Endothelial cell of umbilical vein (primary cell): Measurements from ENCODE around the gene TLCD2. TPM values are rescaled to one million over a fixed set of nuclear protein-coding genes. Genes with fewer than 3 reads are reported as not detected.

ENCODE experiments used
- BruUV-seq: library from RNA; stranded (reverse); fragments of 400-500 nt; replicated peaks from 2 replicates; lab custom pipeline; 2021; lab: Mats Ljungman, UMichigan
- CTCF ChIA-PET: fragments of 300-600, 350-600 bp; sonication (Branson Sonifier 250); formaldehyde crosslinking; loops from one replicate; lab custom pipeline; 2021; ENCODE audit warnings: antibody characterized with exemption, inconsistent platforms; lab: Charles Lee
- POLR2A ChIA-PET: fragments of 300-600, 350-600 bp; sonication (Branson Sonifier 250); formaldehyde crosslinking; loops from one replicate; lab custom pipeline; 2021; ENCODE audit warnings: antibody characterized with exemption, inconsistent platforms; lab: Charles Lee
- DNase-seq: peaks from one replicate; pipeline ENCODE4 v3.0.0-alpha.2; 2011; ENCODE audit warnings: low read depth, low spot score
- FAIRE-seq: peaks from 2 replicates; lab custom pipeline; 2011; peaks lifted over from hg19 to GRCh38; lab: Jason Lieb, UNC
- H2AFZ ChIP-seq: 2 replicates; pipeline ENCODE4 v1.6.0; 2012; ENCODE audit warnings: low read depth, low read length, control low read depth, inconsistent platforms
- H3K27ac ChIP-seq: 2 replicates; pipeline ENCODE4 v1.5.1; 2011; ENCODE audit warnings: low read depth, mild to moderate bottlenecking, control low read depth, low read length, moderate library complexity; ENCODE audit not compliant: insufficient read depth
- H3K27me3 ChIP-seq, 2 experiments: 2 replicates each; pipeline versions ENCODE4 v1.6.0 to v1.6.1; 2011; ENCODE audit warnings: low read length in 2 of 2, mixed read lengths in 1 of 2; ENCODE audit not compliant: control insufficient read depth in 2 of 2, insufficient read depth in 2 of 2
- H3K36me3 ChIP-seq, 2 experiments: 2 replicates in 1 of 2; 3 replicates in 1 of 2; pipeline ENCODE4 v1.5.1; 2011; ENCODE audit warnings: low read length in 2 of 2, mild to moderate bottlenecking in 1 of 2, moderate library complexity in 1 of 2; ENCODE audit not compliant: control insufficient read depth in 2 of 2, insufficient read depth in 2 of 2; ENCODE audit errors: extremely low read depth in 1 of 2
- H3K4me1 ChIP-seq: 3 replicates; pipeline ENCODE4 v1.5.1; 2011; ENCODE audit warnings: mild to moderate bottlenecking, low read length; ENCODE audit not compliant: control insufficient read depth, insufficient read depth; ENCODE audit errors: extremely low read depth
- H3K4me2 ChIP-seq: 2 replicates; pipeline ENCODE4 v1.6.1; 2011; ENCODE audit warnings: low read length, control low read depth, mixed read lengths; ENCODE audit not compliant: insufficient read depth
- H3K4me3 ChIP-seq, 3 experiments: fragments of 200-600 bp in 1 of 3; sonication (generic), shearing (Covaris generic) in 1 of 3; replicated peaks in 1 of 3; 2 replicates each; pipeline ENCODE4 v1.5.1; 2011 to 2016; ENCODE audit warnings: control low read depth in 3 of 3, low read length in 3 of 3, mild to moderate bottlenecking in 2 of 3, inconsistent platforms in 1 of 3, low read depth in 1 of 3, moderate library complexity in 1 of 3; ENCODE audit not compliant: insufficient read depth in 1 of 3
- H3K79me2 ChIP-seq: 2 replicates; pipeline ENCODE4 v1.6.0; 2012; ENCODE audit warnings: low read length, inconsistent platforms; ENCODE audit not compliant: control insufficient read depth, insufficient read depth
- H3K9ac ChIP-seq: replicated peaks from 2 replicates; pipeline ENCODE3; 2011; ENCODE audit warnings: low read length, control low read depth; ENCODE audit not compliant: insufficient read depth; ENCODE audit errors: extremely low read depth
- H3K9me1 ChIP-seq: replicated peaks from 3 replicates; pipeline ENCODE4 v1.6.0; 2011; ENCODE audit warnings: mild to moderate bottlenecking, low read length; ENCODE audit not compliant: control insufficient read depth, insufficient read depth; ENCODE audit errors: extremely low read depth
- H3K9me3 ChIP-seq: replicated peaks from 2 replicates; pipeline ENCODE4 v1.5.1; 2012; ENCODE audit warnings: low read length, inconsistent platforms; ENCODE audit not compliant: control insufficient read depth, insufficient read depth
- H4K20me1 ChIP-seq: replicated peaks from 2 replicates; pipeline ENCODE3; 2011; ENCODE audit warnings: mild to moderate bottlenecking, low read length; ENCODE audit not compliant: control insufficient read depth, insufficient read depth; ENCODE audit errors: extremely low read depth
- CTCF ChIP-seq, 2 donors: IDR thresholded peaks; 1 replicate in 1 of 2; 2 replicates in 1 of 2; pipeline ENCODE4 v1.5.1; 2011; ENCODE audit warnings: low read length in 2 of 2, mild to moderate bottlenecking in 2 of 2, moderate library complexity in 2 of 2, control low read depth in 1 of 2, inconsistent platforms in 1 of 2, low read depth in 1 of 2; ENCODE audit not compliant: insufficient read depth in 1 of 2; ENCODE audit errors: extremely low read depth in 1 of 2
- EZH2 ChIP-seq: IDR thresholded peaks from 2 replicates; pipeline ENCODE4 v1.6.1; 2012; ENCODE audit warnings: borderline replicate concordance, low read depth, mild to moderate bottlenecking, moderate library complexity, low read length, inconsistent platforms; ENCODE audit not compliant: severe bottlenecking
- FOS ChIP-seq: IDR thresholded peaks from 2 replicates; pipeline ENCODE4 v1.6.1; 2011; ENCODE audit warnings: mild to moderate bottlenecking, low read length, moderate library complexity, borderline replicate concordance; ENCODE audit not compliant: insufficient read depth
- GATA2 ChIP-seq: IDR thresholded peaks from 2 replicates; pipeline ENCODE4 v1.7.0; 2011; ENCODE audit warnings: low read depth, mild to moderate bottlenecking, moderate library complexity, mixed read lengths, low read length; ENCODE audit not compliant: insufficient read length, insufficient read depth
- JUN ChIP-seq: IDR thresholded peaks from 2 replicates; pipeline ENCODE4 v1.6.1; 2011; ENCODE audit warnings: borderline replicate concordance, low read depth; ENCODE audit not compliant: insufficient read length, insufficient read depth
- MAX ChIP-seq: IDR thresholded peaks from 2 replicates; pipeline ENCODE4 v1.6.1; 2011; ENCODE audit not compliant: insufficient read depth, insufficient read length
- MYC ChIP-seq: IDR thresholded peaks from one replicate; pipeline ENCODE4 v1.6.1; 2011; ENCODE audit warnings: mild to moderate bottlenecking, low read depth, low read length
- POLR2A ChIP-seq: IDR thresholded peaks from 2 replicates; pipeline ENCODE4 v1.6.1; 2012; ENCODE audit warnings: low read depth, mild to moderate bottlenecking, control low read depth, low read length
- POLR2AphosphoS5 ChIP-seq: IDR thresholded peaks from 2 replicates; pipeline ENCODE4 v1.6.1; 2012; ENCODE audit warnings: low read depth, mild to moderate bottlenecking, control low read depth, low read length, moderate library complexity; ENCODE audit not compliant: insufficient read depth
- dilution Hi-C: fragments of 300-500 bp; cut with MboI; formaldehyde crosslinking; loops from one replicate; pipeline ENCODE4 v1.15.0; 2019; ENCODE audit warnings: low sequenced_read_pairs; ENCODE audit not compliant: extremely low pct_ligation_motif_present
- intact Hi-C: fragments of 100-400 bp; cut with micrococcal nuclease; formaldehyde crosslinking; loops from one replicate; pipeline ENCODE4 v1.10.0; 2022
- polyA plus RNA-seq, 4 experiments: library from polyadenylated mRNA; depleted of rRNA in 3 of 4; stranded (reverse) in 3 of 4; unstranded in 1 of 4; fragments of >200 nt; gene quantifications; 2 replicates each; pipeline versions ENCODE4 v1.2.1 to v1.2.3, GENCODE V29; 2011 to 2012; ENCODE audit warnings: missing spikeins in 1 of 4
- total RNA-seq: library from RNA; stranded (reverse); gene quantifications from 2 replicates; pipeline ENCODE4 v1.2.3, GENCODE V29; 2021

The TLCD2 gene
- total and polyA plus RNA-seq, 2 donors (not counting 3 experiments of a cell fraction or from before 2014, with no cell fraction given), result 0.72 to 2.1 TPM

GRCh38 chr17:1744551-1745512, 34.7 kb upstream of the TLCD2 start:
- TF ChIP-seq POLR2AphosphoS5 (no peak), JUN (no peak), POLR2A (no peak), GATA2 (no peak), MYC (no peak), FOS (no peak), MAX (no peak), CTCF (IDR thresholded peaks at IDR 0.05; ENCODE audit: extremely low read depth in 1 of 2, insufficient read depth in 1 of 2, low read depth in 1 of 2, low read length in 2 of 2) (no peak), EZH2 (no peak)
- H3K9ac ChIP-seq, result no peak overlapping the region
- ChIA-PET CTCF (no interaction called here), POLR2A (no interaction called here)
- H4K20me1 ChIP-seq, result no peaks in the 10 kb centered on the region
- H3K27ac ChIP-seq, result no peak overlapping the region
- H3K27me3 ChIP-seq, result no peaks in the 10 kb centered on the region
- no peaks in the 10 kb centered on the region for H3K9me1 ChIP-seq
- H3K4me2 ChIP-seq, result no peak overlapping the region
- H3K36me3 ChIP-seq, result no peaks in the 10 kb centered on the region
- no peaks in the 10 kb centered on the region for H3K4me1 ChIP-seq
- FAIRE-seq, result no peak
- no TSS peak for BruUV-seq
- H2AFZ ChIP-seq, result no peak overlapping the region
- no peaks in the 10 kb centered on the region for H3K9me3 ChIP-seq
- dilution Hi-C loops (no loop called here), intact Hi-C loops (no loop called here)
- H3K79me2 ChIP-seq, result no peaks in the 10 kb centered on the region
- no peak overlapping the region for H3K4me3 ChIP-seq
- no peak for DNase-seq
